Retinal pigment epithelial cell (primary cell): ENCODE measurements around the gene NKAIN2.
"Not testable (repeated sequence)": the region's sequence is repeated elsewhere in the genome, so short reads cannot be mapped to it uniquely, and the experiment has no call there.

Experiments used
- DNase-seq: peaks from one replicate; pipeline ENCODE4 v3.0.0-alpha.2; 2010; ENCODE audit warnings: low read depth
- H3K4me3 ChIP-seq: 2 replicates; pipeline ENCODE4 v1.5.1; 2011; ENCODE audit warnings: mild to moderate bottlenecking, low read length, control low read depth, moderate library complexity
- TF ChIP-seq, protein P1 (sequence below): conservative IDR thresholded peaks from 2 replicates; pipeline ENCODE4 v1.5.1; 2011; ENCODE audit warnings: low read depth, low read length, control low read depth, inconsistent platforms

NKAIN2 gene

GRCh38 chr6:124688369-124688768, 884.7 kb downstream of the NKAIN2 start:
- TF ChIP-seq, protein P1, sequence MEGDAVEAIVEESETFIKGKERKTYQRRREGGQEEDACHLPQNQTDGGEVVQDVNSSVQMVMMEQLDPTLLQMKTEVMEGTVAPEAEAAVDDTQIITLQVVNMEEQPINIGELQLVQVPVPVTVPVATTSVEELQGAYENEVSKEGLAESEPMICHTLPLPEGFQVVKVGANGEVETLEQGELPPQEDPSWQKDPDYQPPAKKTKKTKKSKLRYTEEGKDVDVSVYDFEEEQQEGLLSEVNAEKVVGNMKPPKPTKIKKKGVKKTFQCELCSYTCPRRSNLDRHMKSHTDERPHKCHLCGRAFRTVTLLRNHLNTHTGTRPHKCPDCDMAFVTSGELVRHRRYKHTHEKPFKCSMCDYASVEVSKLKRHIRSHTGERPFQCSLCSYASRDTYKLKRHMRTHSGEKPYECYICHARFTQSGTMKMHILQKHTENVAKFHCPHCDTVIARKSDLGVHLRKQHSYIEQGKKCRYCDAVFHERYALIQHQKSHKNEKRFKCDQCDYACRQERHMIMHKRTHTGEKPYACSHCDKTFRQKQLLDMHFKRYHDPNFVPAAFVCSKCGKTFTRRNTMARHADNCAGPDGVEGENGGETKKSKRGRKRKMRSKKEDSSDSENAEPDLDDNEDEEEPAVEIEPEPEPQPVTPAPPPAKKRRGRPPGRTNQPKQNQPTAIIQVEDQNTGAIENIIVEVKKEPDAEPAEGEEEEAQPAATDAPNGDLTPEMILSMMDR = no peak
- H3K4me3 ChIP-seq = no peak overlapping the region
- DNase-seq = no peak

DNA sequence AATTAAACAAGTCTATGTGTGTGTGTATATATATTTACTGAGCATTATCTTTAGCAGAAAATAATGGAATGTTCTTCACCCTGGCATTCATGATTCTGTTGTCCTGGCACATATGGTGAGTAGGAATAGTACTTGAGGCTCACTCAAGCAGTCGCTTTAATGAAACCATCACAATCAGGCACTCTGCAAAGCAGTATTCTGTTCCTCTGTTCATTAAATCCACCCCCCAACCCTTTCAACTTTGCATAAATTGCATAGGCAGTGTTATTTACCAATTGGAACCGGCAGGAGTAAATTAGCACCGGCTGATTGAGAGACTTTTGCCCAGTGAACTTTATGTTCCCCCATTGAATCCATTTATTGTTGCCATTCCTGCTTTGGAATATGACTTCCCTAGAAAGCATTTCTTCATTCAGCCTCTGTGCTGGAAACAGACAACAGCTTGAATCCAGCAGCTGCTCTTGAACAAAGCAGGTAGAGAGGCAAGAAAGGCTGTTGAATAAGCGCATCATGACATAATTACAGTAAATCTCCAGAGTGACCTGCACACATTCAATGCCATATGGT, 890.6 kb downstream of the NKAIN2 start:
- TF ChIP-seq, protein P1 = no peak
- no peak overlapping the region for H3K4me3 ChIP-seq
- DNase-seq = no peak

GRCh38 chr6:124699038-124699437, 895.4 kb downstream of the NKAIN2 start:
- H3K4me3 ChIP-seq = no peak overlapping the region
- TF ChIP-seq, protein P1 = no peak
- no peak for DNase-seq

DNA sequence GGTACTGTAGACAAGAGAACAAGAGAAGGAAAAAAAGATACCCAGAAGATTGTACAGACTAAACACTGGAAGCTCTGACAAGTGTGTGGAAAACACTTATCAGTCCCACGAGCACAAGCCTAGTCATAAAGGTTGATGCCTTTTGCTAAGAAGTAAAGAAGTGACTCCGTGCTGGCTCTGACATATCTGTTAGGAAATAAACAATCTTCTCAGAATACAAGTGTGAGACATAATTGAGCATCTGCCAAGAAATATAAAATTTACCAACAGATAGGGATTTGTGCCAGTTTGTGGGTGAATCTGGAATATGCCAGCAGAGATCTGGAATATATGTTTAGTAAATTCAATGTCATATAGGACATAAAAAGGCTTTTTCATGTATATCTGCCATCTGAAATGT, 899.9 kb downstream of the NKAIN2 start:
- DNase-seq = no peak
- no peak overlapping the region for H3K4me3 ChIP-seq
- TF ChIP-seq, protein P1 = no peak

GRCh38 chr6:124712532-124712931, 908.9 kb downstream of the NKAIN2 start:
- not testable (repeated sequence) for H3K4me3 ChIP-seq, DNase-seq

GRCh38 chr6:124714728-124715127, 911.1 kb downstream of the NKAIN2 start:
- DNase-seq = no peak
- TF ChIP-seq, protein P1 = no peak
- H3K4me3 ChIP-seq = no peak overlapping the region

DNA sequence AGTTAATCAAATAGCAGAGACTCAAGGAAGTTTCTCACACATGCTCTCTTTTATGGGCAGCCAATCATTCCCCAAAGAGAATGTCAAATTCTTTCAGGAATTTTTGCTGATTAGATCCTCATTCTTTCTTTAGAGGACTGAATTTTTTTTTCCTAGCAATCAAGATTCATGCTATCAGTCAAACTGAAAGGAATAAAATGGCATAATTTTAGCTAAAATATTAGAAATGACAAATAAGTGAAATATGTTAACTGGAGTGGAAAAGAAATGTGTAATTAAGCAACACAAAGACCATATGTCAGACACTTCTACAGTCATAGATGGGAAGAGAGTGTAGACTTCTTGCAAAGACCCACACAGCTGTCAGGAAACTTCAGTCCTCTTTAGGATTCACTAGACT, 916.2 kb downstream of the NKAIN2 start:
- no peak overlapping the region for H3K4me3 ChIP-seq
- TF ChIP-seq, protein P1 = no peak
- DNase-seq = no peak

- H3K4me3 ChIP-seq = no peak overlapping the region
- TF ChIP-seq, protein P1 = no peak
- DNase-seq = no peak
These were observed 917.7 kb downstream of the NKAIN2 start for GRCh38 chr6:124721331-124721730.
